RPMI8226 (cell line): Measurements from ENCODE around the gene FADS1.

Source experiments
- DNase-seq: peaks from one replicate; pipeline ENCODE4 v3.0.0-alpha.2; 2015

The FADS1 gene

GRCh38 chr11:61774411-61774810 is 42.4 kb downstream of the FADS1 start:
- DNase-seq: no peak

GRCh38 chr11:61773809-61774208 is 43.0 kb downstream of the FADS1 start:
- no peak for DNase-seq

DNA sequence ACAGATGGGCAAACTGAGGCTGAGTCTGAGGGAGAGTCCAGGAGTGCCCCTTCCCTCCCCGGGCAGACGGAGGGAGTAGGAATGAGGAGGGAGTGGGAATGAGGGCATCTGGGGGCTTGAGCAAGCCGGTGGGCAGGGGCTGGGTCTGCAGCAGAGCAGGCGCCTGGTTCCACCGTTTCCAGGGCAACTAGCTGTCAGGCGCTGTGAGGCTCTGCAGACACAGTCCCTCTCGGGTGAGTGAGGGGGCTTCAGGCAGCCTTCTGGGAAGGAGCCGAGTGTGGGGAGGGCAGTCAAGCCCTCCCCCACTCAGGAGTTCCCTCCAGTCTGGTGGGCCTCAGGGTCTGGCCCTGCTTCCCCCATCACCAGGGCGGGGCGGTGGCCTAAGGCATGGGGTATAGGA is 43.4 kb downstream of the FADS1 start:
- DNase-seq: no peak

DNA sequence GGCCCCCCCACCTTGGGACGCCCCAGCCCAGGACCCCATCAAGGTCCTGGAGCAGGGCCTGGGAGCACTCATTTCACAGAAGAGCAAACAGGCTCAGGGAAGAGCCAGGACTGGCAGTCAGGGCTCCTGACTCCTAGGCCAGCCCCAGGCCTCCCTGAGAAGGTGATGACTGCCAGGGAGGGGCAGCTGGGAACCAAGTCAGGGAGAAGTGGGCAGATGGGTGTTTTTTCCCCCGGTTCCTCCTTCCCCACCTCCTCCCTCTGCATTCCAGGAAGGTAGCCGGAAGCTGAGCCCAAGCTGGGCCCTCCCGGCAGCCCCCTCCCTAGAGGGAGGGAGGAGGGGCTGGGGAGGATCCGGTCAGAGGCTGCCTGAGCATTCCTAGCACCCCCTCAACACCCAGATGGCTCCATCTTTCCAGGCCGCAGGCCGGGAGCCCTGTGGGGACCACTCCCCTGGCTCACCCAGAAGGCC is 44.8 kb downstream of the FADS1 start:
- DNase-seq: no peak

- no peak for DNase-seq
These were observed 45.5 kb downstream of the FADS1 start for GRCh38 chr11:61771195-61771894.

DNA sequence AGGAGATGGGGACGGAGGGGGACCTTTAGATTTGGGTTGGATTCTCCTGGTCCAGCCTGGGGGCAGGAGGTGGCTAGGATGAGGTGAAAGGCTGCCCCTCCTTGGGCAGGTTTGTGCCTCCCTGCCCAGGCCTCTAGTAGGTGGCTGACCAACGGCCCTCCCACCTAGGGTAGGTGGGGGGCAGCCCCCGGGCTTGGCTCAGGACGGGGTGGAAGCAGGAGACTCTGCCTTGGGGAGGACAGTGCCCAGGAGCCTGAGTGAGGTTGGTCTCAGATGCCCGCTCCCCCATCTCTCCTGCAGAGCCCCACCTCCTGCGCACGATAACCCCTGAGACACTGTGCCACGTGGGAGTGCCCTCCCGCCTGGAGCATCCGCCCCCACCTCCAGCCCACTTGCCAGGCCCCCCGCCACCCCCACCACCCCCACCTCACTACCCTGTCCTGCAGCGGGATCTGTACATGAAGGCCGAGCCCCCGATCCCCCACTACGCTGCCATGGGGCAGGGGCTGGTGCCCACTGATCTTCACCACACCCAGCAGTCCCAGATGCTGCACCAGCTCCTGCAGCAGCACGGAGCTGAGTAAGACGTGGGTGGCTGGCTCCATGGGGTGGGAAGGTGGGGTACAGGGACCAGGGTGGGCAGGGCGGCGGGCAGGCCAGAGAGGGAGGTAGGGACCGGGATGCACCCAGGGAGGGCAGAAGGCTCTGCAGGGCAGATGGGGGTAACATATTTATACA is 46.7 kb downstream of the FADS1 start:
- DNase-seq: no peak

- no peak for DNase-seq
These were observed 47.5 kb downstream of the FADS1 start for GRCh38 chr11:61769169-61769920.

GRCh38 chr11:61768376-61769076 is 48.3 kb downstream of the FADS1 start:
- peak; percentile 88 for DNase-seq

DNA sequence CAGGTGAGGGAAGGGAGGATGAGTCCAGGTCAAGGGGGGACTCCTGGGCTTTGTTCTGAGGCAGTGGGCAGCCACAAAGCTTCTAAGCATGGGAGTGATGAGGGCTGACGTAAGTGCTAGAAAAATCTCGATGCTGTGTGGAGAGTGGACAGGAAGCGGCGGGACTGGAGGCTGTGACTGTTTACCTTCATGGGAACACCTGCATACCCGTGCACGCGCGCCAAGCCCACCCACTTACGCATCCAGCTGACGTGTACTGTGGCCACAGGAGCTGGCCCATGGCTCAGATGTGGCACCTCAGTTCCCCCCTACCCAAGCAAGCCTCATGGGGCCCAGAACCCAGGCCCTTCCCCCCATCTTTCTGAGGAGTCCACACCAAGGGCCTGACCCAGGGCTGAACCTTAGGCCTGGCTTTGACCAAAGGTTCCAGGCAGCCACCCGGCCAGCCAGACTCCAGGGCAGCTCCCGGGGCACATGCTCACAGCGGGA is 50.4 kb downstream of the FADS1 start:
- DNase-seq: no peak

- DNase-seq: no peak
These were observed 51.1 kb downstream of the FADS1 start for GRCh38 chr11:61765550-61766253.

GRCh38 chr11:61764606-61765260 is 52.1 kb downstream of the FADS1 start:
- DNase-seq: no peak

DNA sequence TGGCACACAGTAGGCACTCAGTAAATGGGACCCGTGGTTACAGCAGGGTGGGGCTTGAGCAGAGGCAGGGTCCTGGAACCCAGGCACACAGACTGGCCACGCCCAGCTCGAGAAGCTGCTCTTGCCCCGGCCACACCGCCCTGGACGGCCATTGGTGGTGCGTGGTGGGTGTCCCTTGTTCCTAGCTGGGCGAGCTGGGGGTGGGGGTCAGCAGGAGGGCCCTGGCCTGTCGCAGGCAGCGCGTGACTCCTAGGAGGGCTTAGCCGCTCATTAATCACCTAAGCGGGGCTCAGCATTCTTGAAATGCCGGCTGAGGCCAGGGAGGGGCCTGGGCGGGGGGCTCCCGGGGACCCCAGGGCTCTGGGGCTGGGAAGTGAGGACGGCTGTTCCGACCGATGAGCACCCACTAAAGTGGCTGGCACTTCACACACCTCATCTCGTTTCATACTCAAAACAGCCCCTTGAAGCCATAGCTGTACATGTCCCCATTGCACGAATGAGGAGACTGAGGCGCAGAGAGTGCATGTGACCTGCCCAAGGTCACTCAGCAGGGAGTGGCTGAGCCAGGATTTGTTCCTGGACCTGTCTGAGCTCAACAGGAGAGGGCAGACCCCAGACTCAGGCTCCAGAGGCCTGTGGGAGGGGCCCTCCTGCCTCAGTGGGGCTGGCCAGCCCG is 52.7 kb downstream of the FADS1 start:
- DNase-seq: no peak

DNA sequence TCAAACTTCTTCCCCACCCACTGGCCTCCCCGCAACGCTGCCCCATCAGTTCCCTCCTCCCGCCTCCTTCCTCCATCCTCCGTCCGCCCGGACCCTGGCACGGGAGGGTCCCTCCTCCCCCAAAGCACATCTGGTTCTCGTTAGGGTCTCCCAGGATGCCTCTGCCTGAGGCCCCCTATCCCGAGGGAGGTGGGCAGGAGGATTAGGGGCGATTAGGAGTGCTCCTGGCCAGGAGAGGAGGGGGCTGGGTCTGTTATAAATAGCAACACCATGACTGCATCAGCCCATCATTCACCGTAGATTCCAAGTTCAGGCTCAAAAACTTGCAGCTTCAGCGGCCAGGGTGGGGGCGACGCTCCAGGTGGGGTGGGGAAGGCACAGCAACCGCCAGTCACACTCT is 54.0 kb downstream of the FADS1 start:
- DNase-seq: no peak

GRCh38 chr11:61762223-61762615 is 54.6 kb downstream of the FADS1 start:
- DNase-seq: no peak

DNA sequence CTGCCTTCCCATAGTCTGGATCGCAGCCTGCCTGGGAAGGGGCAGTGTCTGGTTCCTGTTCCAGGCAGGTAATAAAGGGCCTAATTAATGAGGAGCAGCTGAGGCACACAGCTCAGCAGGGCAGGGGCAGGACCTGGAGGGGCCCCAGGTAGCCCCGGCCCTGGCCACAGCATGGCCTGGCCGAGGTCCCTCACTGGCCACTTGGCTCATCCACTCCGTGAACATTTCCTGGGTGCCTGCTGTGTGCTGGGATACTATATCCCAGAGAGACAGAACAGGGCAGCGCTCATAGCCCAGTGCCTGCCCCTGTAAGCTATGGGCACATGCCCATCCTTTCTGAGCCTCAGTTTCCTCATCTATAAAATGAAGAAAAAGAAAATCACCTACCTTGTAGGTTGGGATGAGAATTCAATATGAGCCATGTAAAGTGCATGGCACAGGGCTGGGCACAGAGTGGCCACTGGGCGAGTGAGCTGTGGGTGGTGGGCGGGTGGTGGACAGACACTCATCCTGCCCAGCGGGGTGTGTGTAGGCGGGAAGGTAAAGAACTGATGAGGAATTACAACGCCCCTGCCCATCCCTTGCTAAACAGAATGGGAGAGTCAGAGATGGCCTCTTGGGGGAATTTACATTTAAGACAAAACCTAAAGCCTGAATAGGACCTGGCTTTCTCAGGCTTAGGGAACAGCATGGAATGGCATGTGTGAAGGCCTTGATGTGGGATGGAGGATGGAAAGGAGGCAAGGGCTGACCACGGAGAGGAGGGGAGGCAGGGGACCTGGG is 55.2 kb downstream of the FADS1 start:
- no peak for DNase-seq

GRCh38 chr11:61760946-61761345 is 55.9 kb downstream of the FADS1 start:
- DNase-seq: no peak

DNA sequence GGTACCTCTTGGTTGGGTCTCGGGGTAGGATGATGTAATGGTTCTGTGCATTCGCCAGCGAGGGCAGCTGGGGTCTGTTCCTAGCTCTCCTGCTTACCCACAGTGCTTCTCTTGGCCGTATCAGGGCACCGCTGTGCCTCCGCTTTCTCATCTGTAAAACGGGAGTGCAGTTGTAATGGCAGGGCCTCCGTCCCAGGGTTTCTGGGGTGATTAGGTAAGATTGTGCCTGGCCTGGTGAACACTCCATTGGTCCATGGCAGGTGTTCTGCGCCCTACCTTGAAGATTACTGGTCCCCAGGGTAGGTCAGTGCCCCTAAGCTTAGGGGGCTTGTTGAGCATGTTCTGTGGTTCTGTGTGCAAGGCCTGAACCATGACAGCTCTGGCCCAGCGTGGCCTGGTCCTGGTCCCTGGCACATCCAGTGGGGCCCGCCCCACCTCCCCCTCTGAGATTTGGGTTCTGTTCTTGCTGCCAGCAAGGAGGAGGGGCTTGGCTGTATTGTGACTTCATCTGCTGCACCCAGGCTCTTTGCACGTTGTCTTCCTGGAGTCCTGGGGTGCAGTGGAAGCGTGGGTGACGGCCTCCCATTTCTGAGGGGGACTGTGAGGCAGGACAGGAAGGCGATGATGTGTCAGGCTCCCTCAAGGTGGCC is 59.5 kb downstream of the FADS1 start:
- no peak for DNase-seq

DNA sequence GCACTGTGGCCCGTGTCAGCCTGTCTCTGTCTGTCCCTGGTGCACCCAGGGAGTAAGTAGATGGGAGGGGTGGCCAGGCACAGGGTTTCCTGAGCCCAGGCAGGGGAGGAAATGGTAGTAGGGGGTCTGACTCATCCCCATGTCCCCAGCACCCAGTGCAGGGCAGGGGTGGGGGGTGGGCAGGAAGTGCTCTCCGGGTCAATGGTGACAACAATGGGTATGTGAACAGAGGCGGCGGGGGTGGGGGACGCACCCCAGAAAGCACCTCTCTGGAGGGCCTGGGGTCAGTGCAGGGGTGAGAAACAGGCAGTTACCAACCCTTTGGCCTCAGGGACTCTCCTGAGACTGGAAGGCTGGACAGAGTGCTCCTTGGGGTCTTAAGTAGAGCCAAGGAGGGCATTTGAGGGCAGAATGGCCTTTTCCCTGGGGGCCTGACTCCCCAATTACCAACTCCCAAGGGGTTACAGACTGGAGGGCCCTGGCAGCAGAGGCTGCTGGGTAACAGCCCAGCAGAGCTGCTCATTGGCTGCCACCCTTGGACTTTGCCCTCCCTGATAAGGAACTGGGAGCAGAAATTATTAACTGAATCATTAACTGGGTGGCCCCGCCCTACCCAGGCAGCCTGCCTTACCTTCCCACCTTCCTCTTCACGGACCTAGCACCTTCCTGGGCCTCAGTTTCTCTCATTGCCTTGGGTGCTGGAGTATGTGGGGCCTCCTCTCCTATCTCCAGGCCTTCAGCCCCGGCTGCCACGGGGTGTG is 60.2 kb downstream of the FADS1 start:
- DNase-seq: no peak

DNA sequence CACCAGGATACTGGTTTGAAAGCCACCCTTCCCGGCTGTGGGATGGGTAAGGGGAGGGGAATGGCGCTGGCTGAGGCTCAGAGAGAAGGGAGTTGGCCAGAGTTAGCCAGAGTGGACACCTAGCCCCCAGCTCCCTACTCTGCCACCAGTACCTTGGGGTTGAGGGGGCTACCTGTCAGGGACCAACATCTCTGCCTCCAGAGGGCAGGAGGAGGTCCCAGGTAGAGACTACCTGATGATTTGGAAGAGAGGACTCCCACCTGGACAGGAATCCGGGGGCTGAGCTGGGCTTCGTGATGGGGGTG is 60.7 kb downstream of the FADS1 start:
- DNase-seq: no peak
